ENCODE results near the gene C1orf52.

DNA sequence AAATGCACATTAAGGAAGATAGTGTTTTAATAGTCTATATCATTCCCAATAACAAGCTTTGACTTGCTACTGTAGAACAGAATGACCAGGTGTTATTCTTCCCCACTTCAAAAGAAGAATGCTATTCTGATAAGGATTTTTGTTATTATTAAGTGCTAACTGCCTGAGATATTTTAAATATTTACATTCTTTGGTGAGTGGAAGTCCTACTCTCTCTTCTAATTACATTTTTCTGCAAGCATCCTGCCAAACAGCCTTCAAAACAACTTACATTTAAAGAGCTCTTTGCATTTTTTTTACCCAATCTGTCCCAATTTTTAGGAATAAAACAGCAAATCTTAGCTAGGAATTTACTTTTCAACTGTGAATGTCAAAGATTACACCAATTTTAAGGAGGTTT lies 35.2 kb downstream of the C1orf52 start:
- TF ChIP-seq, protein P1, sequence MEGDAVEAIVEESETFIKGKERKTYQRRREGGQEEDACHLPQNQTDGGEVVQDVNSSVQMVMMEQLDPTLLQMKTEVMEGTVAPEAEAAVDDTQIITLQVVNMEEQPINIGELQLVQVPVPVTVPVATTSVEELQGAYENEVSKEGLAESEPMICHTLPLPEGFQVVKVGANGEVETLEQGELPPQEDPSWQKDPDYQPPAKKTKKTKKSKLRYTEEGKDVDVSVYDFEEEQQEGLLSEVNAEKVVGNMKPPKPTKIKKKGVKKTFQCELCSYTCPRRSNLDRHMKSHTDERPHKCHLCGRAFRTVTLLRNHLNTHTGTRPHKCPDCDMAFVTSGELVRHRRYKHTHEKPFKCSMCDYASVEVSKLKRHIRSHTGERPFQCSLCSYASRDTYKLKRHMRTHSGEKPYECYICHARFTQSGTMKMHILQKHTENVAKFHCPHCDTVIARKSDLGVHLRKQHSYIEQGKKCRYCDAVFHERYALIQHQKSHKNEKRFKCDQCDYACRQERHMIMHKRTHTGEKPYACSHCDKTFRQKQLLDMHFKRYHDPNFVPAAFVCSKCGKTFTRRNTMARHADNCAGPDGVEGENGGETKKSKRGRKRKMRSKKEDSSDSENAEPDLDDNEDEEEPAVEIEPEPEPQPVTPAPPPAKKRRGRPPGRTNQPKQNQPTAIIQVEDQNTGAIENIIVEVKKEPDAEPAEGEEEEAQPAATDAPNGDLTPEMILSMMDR (IDR thresholded peaks at IDR 0.05): no peak
- no peak for TF ChIP-seq POLR2AphosphoS5 (IDR thresholded peaks at IDR 0.05)
